ENCODE measurements around the gene EPS8.

GRCh38 chr12:15783288-15783687 is 5.9 kb downstream of the EPS8 start:
- TF ChIP-seq CTCF (conservative IDR thresholded peaks at IDR 0.05): no peak
- TF ChIP-seq EZH2 (IDR thresholded peaks at IDR 0.05; ENCODE audit: low read depth): no peak

All from PC-9 (cell line).